ENCODE results near the gene PSENEN. TPM values are rescaled to one million over a fixed set of nuclear protein-coding genes. Genes with fewer than 3 reads are reported as not detected.

PSENEN gene
- total and polyA plus RNA-seq, 2 donors (not counting 1 experiment from before 2014, with no cell fraction given): 16.0 to 31.4 TPM

DNA sequence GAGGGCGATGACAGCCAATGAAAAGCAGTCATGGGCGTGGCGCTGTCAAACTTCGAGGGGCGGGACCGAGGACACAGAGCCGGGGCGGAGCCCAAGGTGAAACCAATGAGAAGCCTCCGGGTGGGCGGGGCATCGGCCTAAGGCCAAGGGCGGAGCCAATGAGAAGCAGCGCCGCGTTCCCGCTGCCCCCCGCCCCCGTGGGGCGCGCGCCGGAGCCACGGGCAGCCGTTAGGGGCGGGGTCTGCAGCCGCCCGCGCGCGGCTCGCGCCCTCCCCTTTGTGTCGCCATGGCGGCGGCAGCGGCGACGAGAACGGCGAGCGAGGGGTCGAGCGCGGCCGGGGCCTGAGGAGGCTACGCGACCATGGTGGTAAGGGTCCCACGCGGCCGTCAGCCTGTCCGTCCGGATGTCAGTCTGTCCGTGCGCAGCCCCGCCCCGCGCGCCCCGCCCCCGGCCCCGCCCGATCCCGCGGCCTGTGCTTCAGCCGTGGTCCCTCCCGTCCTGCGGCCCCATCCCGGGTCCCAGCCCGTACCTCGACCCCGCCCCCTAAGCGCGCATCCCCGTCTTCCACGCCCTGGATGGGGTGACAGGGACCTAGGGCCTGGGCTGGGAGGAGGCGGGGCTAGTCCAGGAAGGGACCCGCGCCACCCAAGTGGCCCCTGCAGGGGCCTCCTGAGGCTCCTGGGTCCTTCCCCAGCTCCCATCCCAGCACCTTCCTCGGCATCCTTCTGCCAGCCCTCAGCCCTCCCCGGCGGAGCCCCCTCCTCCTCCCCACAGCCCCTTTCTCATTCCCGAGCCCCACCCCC lies 30.0 kb downstream of the PSENEN start, which contains the start of gene ARHGAP33:
TSS of gene ARHGAP33 (plus strand) at position 267 of the 804 bp plus-strand sequence. CDS start at position 362, 95 bp downstream.
- peak within 1 kb of the TSS; percentile 60 for H3K9ac ChIP-seq (ENCODE audit: insufficient read depth, low read length)
- H3K4me2 ChIP-seq (ENCODE audit: extremely low read depth, insufficient read depth, low read length): peak within 1 kb of the TSS; percentile 80
- DNase-seq (ENCODE audit: low read depth in 2 of 2): peak; percentile 90 to 93
- TF ChIP-seq EZH2 (IDR thresholded peaks at IDR 0.05; ENCODE audit: low read length, missing control alignments): no peak
- TF ChIP-seq, protein P1, sequence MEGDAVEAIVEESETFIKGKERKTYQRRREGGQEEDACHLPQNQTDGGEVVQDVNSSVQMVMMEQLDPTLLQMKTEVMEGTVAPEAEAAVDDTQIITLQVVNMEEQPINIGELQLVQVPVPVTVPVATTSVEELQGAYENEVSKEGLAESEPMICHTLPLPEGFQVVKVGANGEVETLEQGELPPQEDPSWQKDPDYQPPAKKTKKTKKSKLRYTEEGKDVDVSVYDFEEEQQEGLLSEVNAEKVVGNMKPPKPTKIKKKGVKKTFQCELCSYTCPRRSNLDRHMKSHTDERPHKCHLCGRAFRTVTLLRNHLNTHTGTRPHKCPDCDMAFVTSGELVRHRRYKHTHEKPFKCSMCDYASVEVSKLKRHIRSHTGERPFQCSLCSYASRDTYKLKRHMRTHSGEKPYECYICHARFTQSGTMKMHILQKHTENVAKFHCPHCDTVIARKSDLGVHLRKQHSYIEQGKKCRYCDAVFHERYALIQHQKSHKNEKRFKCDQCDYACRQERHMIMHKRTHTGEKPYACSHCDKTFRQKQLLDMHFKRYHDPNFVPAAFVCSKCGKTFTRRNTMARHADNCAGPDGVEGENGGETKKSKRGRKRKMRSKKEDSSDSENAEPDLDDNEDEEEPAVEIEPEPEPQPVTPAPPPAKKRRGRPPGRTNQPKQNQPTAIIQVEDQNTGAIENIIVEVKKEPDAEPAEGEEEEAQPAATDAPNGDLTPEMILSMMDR (conservative IDR thresholded peaks at IDR 0.05 in 1 of 2, IDR thresholded peaks at IDR 0.05 in 1 of 2; ENCODE audit: low read depth in 1 of 2, low read length in 2 of 2): no peak
- H3K4me1 ChIP-seq (ENCODE audit: control insufficient read depth, extremely low read depth, insufficient read depth, low read length): peaks cover 4% of the 10 kb centered on the region
- peak within 1 kb of the TSS; percentile 20 for H3K27ac ChIP-seq (ENCODE audit: insufficient read depth, low read length)
- H2AFZ ChIP-seq (ENCODE audit: low read length): peak within 1 kb of the TSS; percentile 58
- peaks cover 3% of the 10 kb centered on the region for H3K79me2 ChIP-seq (ENCODE audit: control insufficient read depth, insufficient read depth, low read length)
- no peaks in the 10 kb centered on the region for H3K9me3 ChIP-seq (ENCODE audit: control insufficient read depth, insufficient read depth, low read depth, low read length)
- no peaks in the 10 kb centered on the region for H3K36me3 ChIP-seq (ENCODE audit: control insufficient read depth, insufficient read depth, low read length)
- peak within 1 kb of the TSS; percentile 53 to 72 (median 62) for H3K4me3 ChIP-seq (replicated peaks in 1 of 4; ENCODE audit: control extremely low read depth in 1 of 4, insufficient read depth in 1 of 4, low read depth in 3 of 4, low read length in 4 of 4)
- H4K20me1 ChIP-seq (ENCODE audit: control insufficient read depth, extremely low read depth, insufficient read depth, low read length): no peaks in the 10 kb centered on the region
- no peaks in the 10 kb centered on the region for H3K27me3 ChIP-seq (ENCODE audit: control insufficient read depth, insufficient read depth, low read length)

DNA sequence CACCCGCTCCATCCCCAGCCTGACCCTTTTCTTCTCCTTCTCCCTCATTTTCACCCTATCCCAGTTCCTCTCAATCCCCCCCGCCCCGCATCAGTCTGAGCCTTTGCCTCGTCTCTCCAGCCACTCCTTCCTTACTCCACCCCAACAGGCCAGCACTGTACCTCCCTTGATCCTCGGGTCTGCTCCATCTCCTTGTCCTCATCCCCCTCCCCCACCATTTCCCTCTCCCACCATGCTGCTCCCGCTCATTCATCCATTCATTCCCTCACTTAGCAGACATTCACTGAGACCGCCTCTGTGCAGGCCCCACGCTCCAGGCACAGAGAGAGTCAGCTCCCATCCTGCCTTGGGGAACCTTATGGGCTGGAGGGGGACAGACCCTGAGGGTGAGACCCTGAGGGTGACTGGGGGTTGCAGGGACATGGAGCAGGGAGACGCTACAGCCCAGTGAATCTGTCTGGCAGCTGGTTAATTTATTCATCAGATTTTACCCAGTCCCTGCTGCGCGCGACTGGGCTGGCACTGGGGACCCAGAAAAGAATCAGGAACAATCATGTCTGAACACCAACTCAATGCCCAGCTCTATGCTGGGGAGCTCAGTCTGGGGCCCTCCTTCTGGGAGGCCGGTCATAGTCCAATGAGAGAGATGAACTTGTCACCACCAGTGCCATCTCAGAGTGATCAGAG lies 30.8 kb downstream of the PSENEN start:
- H3K9ac ChIP-seq (ENCODE audit: insufficient read depth, low read length): no peak overlapping the region
- H3K4me2 ChIP-seq (ENCODE audit: extremely low read depth, insufficient read depth, low read length): peak overlapping the region; percentile 80
- H3K4me1 ChIP-seq (ENCODE audit: control insufficient read depth, extremely low read depth, insufficient read depth, low read length): peaks cover 4% of the 10 kb centered on the region
- H4K20me1 ChIP-seq (ENCODE audit: control insufficient read depth, extremely low read depth, insufficient read depth, low read length): no peaks in the 10 kb centered on the region
- TF ChIP-seq EZH2 (IDR thresholded peaks at IDR 0.05; ENCODE audit: low read length, missing control alignments): no peak
- TF ChIP-seq, protein P1 (conservative IDR thresholded peaks at IDR 0.05 in 1 of 2, IDR thresholded peaks at IDR 0.05 in 1 of 2; ENCODE audit: low read depth in 1 of 2, low read length in 2 of 2): no peak
- DNase-seq (ENCODE audit: low read depth in 2 of 2): no peak
- peak overlapping the region; percentile 7 for H2AFZ ChIP-seq (ENCODE audit: low read length)
- peak overlapping the region; percentile 43 to 72 (median 62) for H3K4me3 ChIP-seq (replicated peaks in 1 of 4; ENCODE audit: control extremely low read depth in 1 of 4, insufficient read depth in 1 of 4, low read depth in 3 of 4, low read length in 4 of 4)
- H3K27ac ChIP-seq (ENCODE audit: insufficient read depth, low read length): no peak overlapping the region
- H3K27me3 ChIP-seq (ENCODE audit: control insufficient read depth, insufficient read depth, low read length): no peaks in the 10 kb centered on the region
- H3K79me2 ChIP-seq (ENCODE audit: control insufficient read depth, insufficient read depth, low read length): peaks cover 3% of the 10 kb centered on the region
- no peaks in the 10 kb centered on the region for H3K36me3 ChIP-seq (ENCODE audit: control insufficient read depth, insufficient read depth, low read length)
- no peaks in the 10 kb centered on the region for H3K9me3 ChIP-seq (ENCODE audit: control insufficient read depth, insufficient read depth, low read depth, low read length)

All from fibroblast of lung (primary cell).